ENCODE results near the gene PPARD. TPM values are rescaled to one million over a fixed set of nuclear protein-coding genes. Genes with fewer than 3 reads are reported as not detected.
A peak's percentile ranks its signal among the peaks of the same experiment; 100 is the strongest.

PPARD gene
- total and polyA plus RNA-seq, 2 of the 13 experiments (the other 11 are each of a cell fraction or from before 2014, with no cell fraction given) = 6.1 to 13.3 TPM

DNA sequence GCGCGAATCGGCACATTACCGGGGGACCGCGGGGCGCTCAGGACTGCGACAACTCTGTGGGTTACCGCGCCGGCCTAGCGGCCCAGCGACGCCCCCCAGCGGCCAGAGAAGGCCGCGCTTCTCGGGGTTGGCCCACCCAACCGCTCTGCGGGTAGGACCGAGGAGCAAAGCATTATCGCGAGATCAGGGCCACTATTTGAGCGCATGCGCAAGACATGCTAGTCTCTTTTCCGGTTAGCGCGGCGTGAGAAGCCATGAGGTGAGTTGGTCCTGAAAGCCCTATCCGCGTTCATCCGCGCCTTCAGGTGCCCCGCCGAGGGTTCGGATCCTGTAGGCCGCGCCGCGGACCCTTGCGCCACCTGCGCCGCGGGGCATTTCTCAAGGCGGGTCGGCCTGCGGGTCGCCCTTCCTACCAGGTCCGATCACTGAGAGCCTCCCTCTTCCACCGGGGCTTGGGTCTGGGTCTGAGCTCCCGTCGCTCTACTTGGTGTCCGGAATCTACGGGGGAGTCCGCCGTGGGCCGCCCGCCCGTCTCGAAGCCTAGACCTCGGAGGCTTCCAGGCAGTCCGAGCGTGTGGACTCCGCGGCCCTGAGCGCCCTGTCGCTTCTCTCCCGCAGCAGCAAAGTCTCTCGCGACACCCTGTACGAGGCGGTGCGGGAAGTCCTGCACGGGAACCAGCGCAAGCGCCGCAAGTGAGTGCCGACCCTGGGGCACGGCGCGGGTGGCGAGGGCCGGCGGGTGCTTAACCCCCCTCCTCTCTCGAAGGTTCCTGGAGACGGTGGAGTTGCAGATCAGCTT, 126.0 kb downstream of the PPARD start, which contains the start of gene RPL10A (continued):
- TF ChIP-seq, protein P1, sequence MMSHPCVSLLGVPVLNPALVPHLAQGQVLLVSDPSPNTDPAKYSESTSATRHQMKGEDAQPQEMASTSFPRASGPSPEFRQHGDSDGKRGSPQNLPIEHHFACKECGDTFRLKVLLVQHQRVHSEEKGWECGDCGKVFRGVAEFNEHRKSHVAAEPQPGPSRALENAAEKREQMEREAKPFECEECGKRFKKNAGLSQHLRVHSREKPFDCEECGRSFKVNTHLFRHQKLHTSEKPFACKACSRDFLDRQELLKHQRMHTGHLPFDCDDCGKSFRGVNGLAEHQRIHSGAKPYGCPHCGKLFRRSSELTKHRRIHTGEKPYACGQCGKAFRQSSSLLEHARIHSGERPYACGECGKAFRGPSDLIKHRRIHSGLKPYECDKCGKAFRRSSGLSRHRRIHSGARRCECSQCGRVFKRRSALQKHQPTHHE (CRISPR knock-in tag; IDR thresholded peaks at IDR 0.05; ENCODE audit: borderline replicate concordance) = peak; percentile 85
- TF ChIP-seq ZNF430 (CRISPR knock-in tag; IDR thresholded peaks at IDR 0.05) (peak; percentile 99), BRCA1 (CRISPR knock-in tag; IDR thresholded peaks at IDR 0.05) (peak; percentile 94), ZBTB8A (CRISPR knock-in tag; IDR thresholded peaks at IDR 0.05; ENCODE audit: borderline replicate concordance, low read depth) (0 out of 2 replicates have a peak, but pooled peaks have one; percentile 15), ZNF747 (CRISPR knock-in tag; IDR thresholded peaks at IDR 0.05; ENCODE audit: borderline replicate concordance) (peak; percentile 78), POLR2AphosphoS2 (IDR thresholded peaks at IDR 0.05; ENCODE audit: low read depth, low read length) (peak; percentile 96), THYN1 (CRISPR knock-in tag; IDR thresholded peaks at IDR 0.05; ENCODE audit: borderline replicate concordance, low read depth) (0 out of 2 replicates have a peak, but pooled peaks have one; percentile 95), POGK (CRISPR knock-in tag; conservative IDR thresholded peaks at IDR 0.05) (peak; percentile 96), EEA1 (CRISPR knock-in tag; IDR thresholded peaks at IDR 0.05; ENCODE audit: borderline replicate concordance) (no peak; the same call in 1 of the 2 replicates), ZMYM3 (CRISPR knock-in tag; IDR thresholded peaks at IDR 0.05) (peak; percentile 50; the same call in 1 of the 2 replicates), MED8 (CRISPR knock-in tag; IDR thresholded peaks at IDR 0.05; ENCODE audit: insufficient replicate concordance) (peak; percentile 88), MYPOP (CRISPR knock-in tag; IDR thresholded peaks at IDR 0.05) (peak; percentile 89), ETV6 (CRISPR knock-in tag; conservative IDR thresholded peaks at IDR 0.05) (peak; percentile 81), HOXA5 (CRISPR knock-in tag; IDR thresholded peaks at IDR 0.05) (peak; percentile 97), KMT2B (CRISPR knock-in tag; IDR thresholded peaks at IDR 0.05) (peak; percentile 90), ZNF3 (CRISPR knock-in tag; IDR thresholded peaks at IDR 0.05) (peak; percentile 77), ZNF468 (CRISPR knock-in tag; IDR thresholded peaks at IDR 0.05) (0 out of 2 replicates have a peak, but pooled peaks have one; percentile 60), RBAK (CRISPR knock-in tag; IDR thresholded peaks at IDR 0.05) (0 out of 2 replicates have a peak, but pooled peaks have one; percentile 40), FOXM1 (CRISPR knock-in tag; IDR thresholded peaks at IDR 0.05) (no peak; the same call in 1 of the 2 replicates), KDM3A (CRISPR knock-in tag; IDR thresholded peaks at IDR 0.05; ENCODE audit: low read depth) (peak; percentile 94), ZNF329 (CRISPR knock-in tag; IDR thresholded peaks at IDR 0.05; ENCODE audit: low read depth) (peak; percentile 89), PHF8 (CRISPR knock-in tag; IDR thresholded peaks at IDR 0.05) (peak; percentile 94), PRMT3 (CRISPR knock-in tag; IDR thresholded peaks at IDR 0.05; ENCODE audit: borderline replicate concordance, low read depth) (no peak), ZBTB2 (CRISPR knock-in tag; IDR thresholded peaks at IDR 0.05; ENCODE audit: low read depth) (peak; percentile 52), RNF2 (conservative IDR thresholded peaks at IDR 0.05; ENCODE audit: low read depth) (peak; percentile 91; the same call in 1 of the 2 replicates)

Measured in HepG2 (cell line).